B cell (primary cell): Measurements from ENCODE around the gene FRMD3. TPM values are rescaled to one million over a fixed set of nuclear protein-coding genes. Genes with fewer than 3 reads are reported as not detected.

Source experiments
- ATAC-seq: fragments of 200-7000 bp; cut with Tn5 transposase; one replicate; pipeline ENCODE4 v1.10.0; 2021; ENCODE audit warnings: low read depth, mild to moderate bottlenecking, moderate number of reproducible peaks, moderate library complexity
- CTCF ChIA-PET: fragments of 350-600 bp; sonication (Branson Sonifier 250); formaldehyde crosslinking; loops from one replicate; lab custom pipeline; 2021; ENCODE audit warnings: antibody characterized with exemption, inconsistent platforms; lab: Charles Lee
- POLR2A ChIA-PET: fragments of 350-600 bp; sonication (Branson Sonifier 250); formaldehyde crosslinking; loops from one replicate; lab custom pipeline; 2021; ENCODE audit warnings: antibody characterized with exemption; lab: Charles Lee
- DNase-seq: peaks from one replicate; pipeline ENCODE4 v3.0.0; 2013
- H2AFZ ChIP-seq: 2 replicates; pipeline ENCODE4 v1.6.1; 2012; ENCODE audit warnings: mild to moderate bottlenecking, low read depth, low read length; ENCODE audit not compliant: insufficient read depth, poor library complexity, severe bottlenecking
- H3K27ac ChIP-seq, 2 donors: 1 replicate in 1 of 2; 2 replicates in 1 of 2; pipeline ENCODE4 v1.5.1; 2012 to 2013; ENCODE audit warnings: low read length in 2 of 2, mild to moderate bottlenecking in 2 of 2, moderate library complexity in 1 of 2
- H3K27me3 ChIP-seq, 4 experiments: fragments of 200-600 bp in 1 of 4; sonication (generic) in 1 of 4; replicated peaks in 1 of 4; 1 replicate in 2 of 4; 2 replicates in 2 of 4; pipeline versions ENCODE4 v1.6.1 to v1.7.0; 2013 to 2016; ENCODE audit warnings: low read length in 3 of 4, mild to moderate bottlenecking in 2 of 4, mixed read lengths in 1 of 4, moderate library complexity in 1 of 4; ENCODE audit not compliant: insufficient read depth in 4 of 4, control insufficient read depth in 3 of 4; ENCODE audit errors: control extremely low read depth in 1 of 4
- H3K36me3 ChIP-seq, 2 experiments: replicated peaks in 1 of 2; 1 replicate in 1 of 2; 2 replicates in 1 of 2; pipeline versions ENCODE4 v1.6.1 to v1.7.1; 2013; ENCODE audit warnings: low read length in 1 of 2; ENCODE audit not compliant: insufficient read depth in 2 of 2, control insufficient read depth in 1 of 2; ENCODE audit errors: control extremely low read depth in 1 of 2, extremely low read depth in 1 of 2
- H3K4me1 ChIP-seq, 2 donors: fragments of 200-600 bp in 1 of 2; sonication (generic) in 1 of 2; 1 replicate in 1 of 2; 2 replicates in 1 of 2; pipeline versions ENCODE4 v1.5.1 to v1.6.1; 2013 to 2017; ENCODE audit warnings: low read length in 2 of 2; ENCODE audit not compliant: control insufficient read depth in 2 of 2, insufficient read depth in 2 of 2
- H3K4me2 ChIP-seq: replicated peaks from 2 replicates; pipeline ENCODE3; 2012; ENCODE audit warnings: mild to moderate bottlenecking, low read depth, low read length; ENCODE audit not compliant: poor library complexity, severe bottlenecking
- H3K4me3 ChIP-seq, 5 experiments: fragments of 200-600 bp in 1 of 5; sonication (generic) in 1 of 5; 1 replicate in 3 of 5; 2 replicates in 2 of 5; pipeline versions ENCODE4 v1.5.1 to v1.7.0; 2011 to 2016; ENCODE audit warnings: low read length in 4 of 5, mild to moderate bottlenecking in 4 of 5, low read depth in 2 of 5, control low read depth in 1 of 5, moderate library complexity in 1 of 5; ENCODE audit not compliant: insufficient read depth in 1 of 5; ENCODE audit errors: control extremely low read depth in 1 of 5, extremely low read depth in 1 of 5
- H3K79me2 ChIP-seq: fragments of 200-600 bp; sonication (generic); one replicate; pipeline ENCODE4 v1.6.0; 2016; ENCODE audit warnings: low read length; ENCODE audit not compliant: control insufficient read depth, insufficient read depth
- H3K9ac ChIP-seq: fragments of 200-600 bp; sonication (generic); 2 replicates; pipeline ENCODE4 v1.6.1; 2017; ENCODE audit warnings: mild to moderate bottlenecking, low read length, moderate library complexity
- H3K9me3 ChIP-seq, 3 donors: one replicate each; pipeline versions ENCODE4 v1.6.1 to v1.7.1; 2013; ENCODE audit warnings: low read length in 2 of 3; ENCODE audit not compliant: control insufficient read depth in 2 of 3, insufficient read depth in 1 of 3; ENCODE audit errors: control extremely low read depth in 1 of 3
- H4K20me1 ChIP-seq: 2 replicates; pipeline ENCODE4 v1.6.0; 2012; ENCODE audit warnings: mild to moderate bottlenecking, low read length; ENCODE audit not compliant: insufficient read depth, control insufficient read depth, poor library complexity, severe bottlenecking
- H3K27ac Mint-ChIP-seq: one replicate; pipeline ENCODE4 v1.8.0; 2021; ENCODE audit warnings: mixed read lengths
- H3K27me3 Mint-ChIP-seq: one replicate; pipeline ENCODE4 v1.8.0; 2021; ENCODE audit warnings: mixed read lengths
- H3K4me1 Mint-ChIP-seq: one replicate; pipeline ENCODE4 v1.8.0; 2021; ENCODE audit warnings: mixed read lengths
- H3K4me3 Mint-ChIP-seq: one replicate; pipeline ENCODE4 v1.8.0; 2021; ENCODE audit warnings: mixed read lengths
- H3K9me3 Mint-ChIP-seq: one replicate; pipeline ENCODE4 v1.8.0; 2022; ENCODE audit warnings: mixed read lengths; ENCODE audit not compliant: insufficient read depth
- EZH2 ChIP-seq: IDR thresholded peaks from 2 replicates; pipeline ENCODE4 v1.6.1; 2012; ENCODE audit warnings: borderline replicate concordance, low read depth, mild to moderate bottlenecking, moderate library complexity, low read length; ENCODE audit not compliant: insufficient read depth, poor library complexity, severe bottlenecking
- WGBS: methylation state at CpG from one replicate; pipeline ENCODE4 v1.1.5; 2013; ENCODE audit warnings: missing lambda C conversion rate; ENCODE audit not compliant: insufficient coverage; 5-methylcytosine and 5-hydroxymethylcytosine counted together
- intact Hi-C: fragments of 100-400 bp; cut with micrococcal nuclease; formaldehyde crosslinking; loops from one replicate; pipeline ENCODE4 v1.10.0; 2022
- polyA plus RNA-seq: library from polyadenylated mRNA; depleted of rRNA; stranded (reverse); fragments of >200 nt; gene quantifications from 2 replicates; pipeline ENCODE4 v1.2.3, GENCODE V29; 2012
- total RNA-seq, 2 donors: library from RNA; stranded (reverse); fragments of 120-200 nt in 1 of 2; gene quantifications; 1 replicate in 1 of 2; 2 replicates in 1 of 2; pipeline versions ENCODE4 v1.2.3 to v1.2.4, GENCODE V29; 2013 to 2022
- TF ChIP-seq, protein P1 (sequence below): fragments of 200-600 bp; IDR thresholded peaks from one replicate; pipeline ENCODE4 v1.8.0; 2022; ENCODE audit warnings: antibody characterized with exemption, mild to moderate bottlenecking

The FRMD3 gene
- total and polyA plus RNA-seq, 2 donors (not counting 1 experiment from before 2014, with no cell fraction given) = 0.37 to 0.49 TPM

GRCh38 chr9:83291196-83291595 lies 247.0 kb downstream of the FRMD3 start:
- Histone ChIP-seq H3K4me2 (no peak overlapping the region), H3K27me3 (no peaks in the 10 kb centered on the region), H3K4me1 (no peaks in the 10 kb centered on the region), H3K9me3 (no peaks in the 10 kb centered on the region), H3K4me3 (no peak overlapping the region), H4K20me1 (no peaks in the 10 kb centered on the region), H3K27ac (no peak overlapping the region), H3K79me2 (no peaks in the 10 kb centered on the region), H3K9ac (no peak overlapping the region), H2AFZ (no peak overlapping the region), H3K36me3 (no peaks in the 10 kb centered on the region)
- H3K4me3 Mint-ChIP-seq = no peak overlapping the region
- TF ChIP-seq EZH2 = no peak
- TF ChIP-seq, protein P1, sequence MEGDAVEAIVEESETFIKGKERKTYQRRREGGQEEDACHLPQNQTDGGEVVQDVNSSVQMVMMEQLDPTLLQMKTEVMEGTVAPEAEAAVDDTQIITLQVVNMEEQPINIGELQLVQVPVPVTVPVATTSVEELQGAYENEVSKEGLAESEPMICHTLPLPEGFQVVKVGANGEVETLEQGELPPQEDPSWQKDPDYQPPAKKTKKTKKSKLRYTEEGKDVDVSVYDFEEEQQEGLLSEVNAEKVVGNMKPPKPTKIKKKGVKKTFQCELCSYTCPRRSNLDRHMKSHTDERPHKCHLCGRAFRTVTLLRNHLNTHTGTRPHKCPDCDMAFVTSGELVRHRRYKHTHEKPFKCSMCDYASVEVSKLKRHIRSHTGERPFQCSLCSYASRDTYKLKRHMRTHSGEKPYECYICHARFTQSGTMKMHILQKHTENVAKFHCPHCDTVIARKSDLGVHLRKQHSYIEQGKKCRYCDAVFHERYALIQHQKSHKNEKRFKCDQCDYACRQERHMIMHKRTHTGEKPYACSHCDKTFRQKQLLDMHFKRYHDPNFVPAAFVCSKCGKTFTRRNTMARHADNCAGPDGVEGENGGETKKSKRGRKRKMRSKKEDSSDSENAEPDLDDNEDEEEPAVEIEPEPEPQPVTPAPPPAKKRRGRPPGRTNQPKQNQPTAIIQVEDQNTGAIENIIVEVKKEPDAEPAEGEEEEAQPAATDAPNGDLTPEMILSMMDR = no peak
- no peak overlapping the region for H3K27ac Mint-ChIP-seq
- WGBS = 89% methylated on average over 1 of the region's 1 CpG
- ChIA-PET CTCF (no interaction called here), POLR2A (no interaction called here)
- intact Hi-C loops = no loop called here
- H3K27me3 Mint-ChIP-seq = no peaks in the 10 kb centered on the region
- H3K4me1 Mint-ChIP-seq = no peaks in the 10 kb centered on the region
- DNase-seq (no peak), ATAC-seq (no peak)
- H3K9me3 Mint-ChIP-seq = no peaks in the 10 kb centered on the region

DNA sequence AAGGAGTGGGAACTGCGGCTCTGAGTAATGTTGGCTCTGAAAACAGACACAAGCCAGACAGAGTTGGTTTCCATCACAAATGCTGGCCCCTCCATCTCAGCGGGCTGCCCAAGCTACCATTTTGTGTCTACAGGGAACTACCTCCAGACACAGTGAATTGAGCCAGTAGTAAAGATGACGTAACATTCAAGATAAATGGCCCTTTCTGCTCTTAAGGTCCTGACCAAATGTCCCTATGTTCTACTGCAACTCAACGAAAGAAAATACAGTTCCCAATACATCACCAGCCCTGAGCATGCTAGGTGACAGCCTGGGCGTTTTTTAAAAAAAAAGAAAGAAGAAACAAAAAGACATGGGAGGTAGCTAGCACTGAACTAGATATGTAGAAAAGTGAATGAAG lies 247.5 kb downstream of the FRMD3 start:
- DNase-seq (no peak), ATAC-seq (no peak)
- H2AFZ ChIP-seq = no peak overlapping the region
- H3K4me1 ChIP-seq = no peaks in the 10 kb centered on the region
- H4K20me1 ChIP-seq = no peaks in the 10 kb centered on the region
- H3K9ac ChIP-seq = no peak overlapping the region
- H3K9me3 ChIP-seq = no peaks in the 10 kb centered on the region
- H3K4me2 ChIP-seq = no peak overlapping the region
- no peak overlapping the region for H3K27ac ChIP-seq
- Mint-ChIP-seq H3K9me3 (no peaks in the 10 kb centered on the region), H3K4me3 (no peak overlapping the region), H3K4me1 (no peaks in the 10 kb centered on the region), H3K27ac (no peak overlapping the region), H3K27me3 (no peaks in the 10 kb centered on the region)
- no peak overlapping the region for H3K4me3 ChIP-seq
- intact Hi-C loops = no loop called here
- no peaks in the 10 kb centered on the region for H3K27me3 ChIP-seq
- WGBS = 100% methylated on average over 1 of the region's 5 CpGs
- H3K79me2 ChIP-seq = no peaks in the 10 kb centered on the region
- ChIA-PET POLR2A (no interaction called here), CTCF (no interaction called here)
- no peaks in the 10 kb centered on the region for H3K36me3 ChIP-seq
- no peak for TF ChIP-seq EZH2
- TF ChIP-seq, protein P1 = no peak
